ENCODE measurements around the gene PHACTR1.

- TF ChIP-seq POLR2A (IDR thresholded peaks at IDR 0.05; ENCODE audit: low read depth, low read length) = no peak
- TF ChIP-seq CTCF (conservative IDR thresholded peaks at IDR 0.05; ENCODE audit: low read depth, low read length) = no peak
- TF ChIP-seq BHLHE40 (IDR thresholded peaks at IDR 0.05; ENCODE audit: low read depth, low read length) = no peak
- no peak for TF ChIP-seq RCOR1 (IDR thresholded peaks at IDR 0.05; ENCODE audit: insufficient replicate concordance, low read length)
- no peak for TF ChIP-seq CEBPB (IDR thresholded peaks at IDR 0.05; ENCODE audit: low read depth, low read length)
- TF ChIP-seq USF2 (IDR thresholded peaks at IDR 0.05; ENCODE audit: low read depth, low read length) = no peak
Observed at GRCh38 chr6:13014504-13015378, 298.2 kb downstream of the PHACTR1 start.
